Endothelial cell of umbilical vein (primary cell): ENCODE measurements around the gene SDC3. TPM values are rescaled to one million over a fixed set of nuclear protein-coding genes. Genes with fewer than 3 reads are reported as not detected.

Experiments
- BruUV-seq: library from RNA; stranded (reverse); fragments of 400-500 nt; replicated peaks from 2 replicates; lab custom pipeline; 2021; lab: Mats Ljungman, UMichigan
- CTCF ChIA-PET: fragments of 300-600, 350-600 bp; sonication (Branson Sonifier 250); formaldehyde crosslinking; loops from one replicate; lab custom pipeline; 2021; ENCODE audit warnings: antibody characterized with exemption, inconsistent platforms; lab: Charles Lee
- POLR2A ChIA-PET: fragments of 300-600, 350-600 bp; sonication (Branson Sonifier 250); formaldehyde crosslinking; loops from one replicate; lab custom pipeline; 2021; ENCODE audit warnings: antibody characterized with exemption, inconsistent platforms; lab: Charles Lee
- DNase-seq: peaks from one replicate; pipeline ENCODE4 v3.0.0-alpha.2; 2011; ENCODE audit warnings: low read depth, low spot score
- FAIRE-seq: peaks from 2 replicates; lab custom pipeline; 2011; peaks lifted over from hg19 to GRCh38; lab: Jason Lieb, UNC
- H2AFZ ChIP-seq: 2 replicates; pipeline ENCODE4 v1.6.0; 2012; ENCODE audit warnings: low read depth, low read length, control low read depth, inconsistent platforms
- H3K27ac ChIP-seq: 2 replicates; pipeline ENCODE4 v1.5.1; 2011; ENCODE audit warnings: low read depth, mild to moderate bottlenecking, control low read depth, low read length, moderate library complexity; ENCODE audit not compliant: insufficient read depth
- H3K27me3 ChIP-seq, 2 experiments: 2 replicates each; pipeline versions ENCODE4 v1.6.0 to v1.6.1; 2011; ENCODE audit warnings: low read length in 2 of 2, mixed read lengths in 1 of 2; ENCODE audit not compliant: control insufficient read depth in 2 of 2, insufficient read depth in 2 of 2
- H3K36me3 ChIP-seq, 2 experiments: 2 replicates in 1 of 2; 3 replicates in 1 of 2; pipeline ENCODE4 v1.5.1; 2011; ENCODE audit warnings: low read length in 2 of 2, mild to moderate bottlenecking in 1 of 2, moderate library complexity in 1 of 2; ENCODE audit not compliant: control insufficient read depth in 2 of 2, insufficient read depth in 2 of 2; ENCODE audit errors: extremely low read depth in 1 of 2
- H3K4me1 ChIP-seq: 3 replicates; pipeline ENCODE4 v1.5.1; 2011; ENCODE audit warnings: mild to moderate bottlenecking, low read length; ENCODE audit not compliant: control insufficient read depth, insufficient read depth; ENCODE audit errors: extremely low read depth
- H3K4me2 ChIP-seq: 2 replicates; pipeline ENCODE4 v1.6.1; 2011; ENCODE audit warnings: low read length, control low read depth, mixed read lengths; ENCODE audit not compliant: insufficient read depth
- H3K4me3 ChIP-seq, 3 experiments: fragments of 200-600 bp in 1 of 3; sonication (generic), shearing (Covaris generic) in 1 of 3; replicated peaks in 1 of 3; 2 replicates each; pipeline ENCODE4 v1.5.1; 2011 to 2016; ENCODE audit warnings: control low read depth in 3 of 3, low read length in 3 of 3, mild to moderate bottlenecking in 2 of 3, inconsistent platforms in 1 of 3, low read depth in 1 of 3, moderate library complexity in 1 of 3; ENCODE audit not compliant: insufficient read depth in 1 of 3
- H3K79me2 ChIP-seq: 2 replicates; pipeline ENCODE4 v1.6.0; 2012; ENCODE audit warnings: low read length, inconsistent platforms; ENCODE audit not compliant: control insufficient read depth, insufficient read depth
- H3K9ac ChIP-seq: replicated peaks from 2 replicates; pipeline ENCODE3; 2011; ENCODE audit warnings: low read length, control low read depth; ENCODE audit not compliant: insufficient read depth; ENCODE audit errors: extremely low read depth
- H3K9me1 ChIP-seq: replicated peaks from 3 replicates; pipeline ENCODE4 v1.6.0; 2011; ENCODE audit warnings: mild to moderate bottlenecking, low read length; ENCODE audit not compliant: control insufficient read depth, insufficient read depth; ENCODE audit errors: extremely low read depth
- H3K9me3 ChIP-seq: replicated peaks from 2 replicates; pipeline ENCODE4 v1.5.1; 2012; ENCODE audit warnings: low read length, inconsistent platforms; ENCODE audit not compliant: control insufficient read depth, insufficient read depth
- H4K20me1 ChIP-seq: replicated peaks from 2 replicates; pipeline ENCODE3; 2011; ENCODE audit warnings: mild to moderate bottlenecking, low read length; ENCODE audit not compliant: control insufficient read depth, insufficient read depth; ENCODE audit errors: extremely low read depth
- EZH2 ChIP-seq: IDR thresholded peaks from 2 replicates; pipeline ENCODE4 v1.6.1; 2012; ENCODE audit warnings: borderline replicate concordance, low read depth, mild to moderate bottlenecking, moderate library complexity, low read length, inconsistent platforms; ENCODE audit not compliant: severe bottlenecking
- FOS ChIP-seq: IDR thresholded peaks from 2 replicates; pipeline ENCODE4 v1.6.1; 2011; ENCODE audit warnings: mild to moderate bottlenecking, low read length, moderate library complexity, borderline replicate concordance; ENCODE audit not compliant: insufficient read depth
- GATA2 ChIP-seq: IDR thresholded peaks from 2 replicates; pipeline ENCODE4 v1.7.0; 2011; ENCODE audit warnings: low read depth, mild to moderate bottlenecking, moderate library complexity, mixed read lengths, low read length; ENCODE audit not compliant: insufficient read length, insufficient read depth
- JUN ChIP-seq: IDR thresholded peaks from 2 replicates; pipeline ENCODE4 v1.6.1; 2011; ENCODE audit warnings: borderline replicate concordance, low read depth; ENCODE audit not compliant: insufficient read length, insufficient read depth
- MYC ChIP-seq: IDR thresholded peaks from one replicate; pipeline ENCODE4 v1.6.1; 2011; ENCODE audit warnings: mild to moderate bottlenecking, low read depth, low read length
- POLR2A ChIP-seq: IDR thresholded peaks from 2 replicates; pipeline ENCODE4 v1.6.1; 2012; ENCODE audit warnings: low read depth, mild to moderate bottlenecking, control low read depth, low read length
- POLR2AphosphoS5 ChIP-seq: IDR thresholded peaks from 2 replicates; pipeline ENCODE4 v1.6.1; 2012; ENCODE audit warnings: low read depth, mild to moderate bottlenecking, control low read depth, low read length, moderate library complexity; ENCODE audit not compliant: insufficient read depth
- dilution Hi-C: fragments of 300-500 bp; cut with MboI; formaldehyde crosslinking; loops from one replicate; pipeline ENCODE4 v1.15.0; 2019; ENCODE audit warnings: low sequenced_read_pairs; ENCODE audit not compliant: extremely low pct_ligation_motif_present
- intact Hi-C: fragments of 100-400 bp; cut with micrococcal nuclease; formaldehyde crosslinking; loops from one replicate; pipeline ENCODE4 v1.10.0; 2022
- polyA plus RNA-seq, 4 experiments: library from polyadenylated mRNA; depleted of rRNA in 3 of 4; stranded (reverse) in 3 of 4; unstranded in 1 of 4; fragments of >200 nt; gene quantifications; 2 replicates each; pipeline versions ENCODE4 v1.2.1 to v1.2.3, GENCODE V29; 2011 to 2012; ENCODE audit warnings: missing spikeins in 1 of 4
- total RNA-seq: library from RNA; stranded (reverse); gene quantifications from 2 replicates; pipeline ENCODE4 v1.2.3, GENCODE V29; 2021
- TF ChIP-seq, protein P1 (sequence below): IDR thresholded peaks from 2 replicates; pipeline ENCODE4 v1.6.1; 2011; ENCODE audit not compliant: insufficient read depth, insufficient read length
- TF ChIP-seq, protein P2 (sequence below), 2 donors: IDR thresholded peaks; 1 replicate in 1 of 2; 2 replicates in 1 of 2; pipeline ENCODE4 v1.5.1; 2011; ENCODE audit warnings: low read length in 2 of 2, mild to moderate bottlenecking in 2 of 2, moderate library complexity in 2 of 2, control low read depth in 1 of 2, inconsistent platforms in 1 of 2, low read depth in 1 of 2; ENCODE audit not compliant: insufficient read depth in 1 of 2; ENCODE audit errors: extremely low read depth in 1 of 2

Gene SDC3
- total and polyA plus RNA-seq, 2 donors (not counting 3 experiments of a cell fraction or from before 2014, with no cell fraction given), result 7.1 to 25.9 TPM

DNA sequence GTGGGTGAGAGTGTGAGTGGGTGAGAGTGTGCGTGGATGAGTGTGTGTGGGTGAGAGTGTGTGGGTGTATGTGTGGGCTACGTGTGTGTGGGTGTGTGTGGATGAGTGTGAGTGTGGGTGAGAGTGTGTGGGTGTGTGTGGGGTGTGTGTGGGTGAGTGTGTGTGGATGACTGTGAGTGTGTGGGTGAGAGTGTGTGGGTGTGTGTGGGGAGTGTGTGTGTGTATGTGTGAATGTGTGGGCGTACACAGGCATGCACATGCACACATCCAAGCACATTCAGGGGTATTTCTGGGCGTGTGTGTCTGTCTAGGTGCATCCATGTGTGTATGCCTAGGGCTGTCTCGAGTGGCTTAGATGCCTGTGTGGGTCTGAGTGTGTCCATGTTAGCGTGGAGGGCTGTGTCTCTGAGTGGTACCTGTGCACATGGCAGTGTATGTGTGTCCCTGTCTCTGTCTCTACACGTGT lies 14.0 kb downstream of the SDC3 start:
- H3K27ac ChIP-seq, result no peak overlapping the region
- no peaks in the 10 kb centered on the region for H3K79me2 ChIP-seq
- no peaks in the 10 kb centered on the region for H3K4me1 ChIP-seq
- dilution Hi-C loops (no loop called here), intact Hi-C loops (no loop called here)
- no peak for FAIRE-seq
- H3K9me1 ChIP-seq, result no peaks in the 10 kb centered on the region
- no peak overlapping the region for H3K4me2 ChIP-seq
- no peaks in the 10 kb centered on the region for H3K27me3 ChIP-seq
- H3K4me3 ChIP-seq, result no peak overlapping the region
- no peaks in the 10 kb centered on the region for H4K20me1 ChIP-seq
- no TSS peak for BruUV-seq
- no peaks in the 10 kb centered on the region for H3K9me3 ChIP-seq
- TF ChIP-seq JUN (no peak), POLR2AphosphoS5 (no peak), EZH2 (no peak), GATA2 (no peak), MYC (no peak), POLR2A (no peak), FOS (no peak)
- TF ChIP-seq, protein P1, sequence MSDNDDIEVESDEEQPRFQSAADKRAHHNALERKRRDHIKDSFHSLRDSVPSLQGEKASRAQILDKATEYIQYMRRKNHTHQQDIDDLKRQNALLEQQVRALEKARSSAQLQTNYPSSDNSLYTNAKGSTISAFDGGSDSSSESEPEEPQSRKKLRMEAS, result no peak
- TF ChIP-seq, protein P2, sequence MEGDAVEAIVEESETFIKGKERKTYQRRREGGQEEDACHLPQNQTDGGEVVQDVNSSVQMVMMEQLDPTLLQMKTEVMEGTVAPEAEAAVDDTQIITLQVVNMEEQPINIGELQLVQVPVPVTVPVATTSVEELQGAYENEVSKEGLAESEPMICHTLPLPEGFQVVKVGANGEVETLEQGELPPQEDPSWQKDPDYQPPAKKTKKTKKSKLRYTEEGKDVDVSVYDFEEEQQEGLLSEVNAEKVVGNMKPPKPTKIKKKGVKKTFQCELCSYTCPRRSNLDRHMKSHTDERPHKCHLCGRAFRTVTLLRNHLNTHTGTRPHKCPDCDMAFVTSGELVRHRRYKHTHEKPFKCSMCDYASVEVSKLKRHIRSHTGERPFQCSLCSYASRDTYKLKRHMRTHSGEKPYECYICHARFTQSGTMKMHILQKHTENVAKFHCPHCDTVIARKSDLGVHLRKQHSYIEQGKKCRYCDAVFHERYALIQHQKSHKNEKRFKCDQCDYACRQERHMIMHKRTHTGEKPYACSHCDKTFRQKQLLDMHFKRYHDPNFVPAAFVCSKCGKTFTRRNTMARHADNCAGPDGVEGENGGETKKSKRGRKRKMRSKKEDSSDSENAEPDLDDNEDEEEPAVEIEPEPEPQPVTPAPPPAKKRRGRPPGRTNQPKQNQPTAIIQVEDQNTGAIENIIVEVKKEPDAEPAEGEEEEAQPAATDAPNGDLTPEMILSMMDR (IDR thresholded peaks at IDR 0.05; ENCODE audit: extremely low read depth in 1 of 2, insufficient read depth in 1 of 2, low read depth in 1 of 2, low read length in 2 of 2), result no peak
- H2AFZ ChIP-seq, result no peak overlapping the region
- H3K9ac ChIP-seq, result no peak overlapping the region
- ChIA-PET CTCF (interaction anchor here (0.9 kb wide), 1 partner anchor 93 kb away, joined by 6 read pairs; no protein-coding TSS in a partner anchor), POLR2A (no interaction called here)
- H3K36me3 ChIP-seq, result no peaks in the 10 kb centered on the region
- no peak for DNase-seq
